ENCODE results near the gene IQGAP2. TPM values are rescaled to one million over a fixed set of nuclear protein-coding genes. Genes with fewer than 3 reads are reported as not detected.

IQGAP2 gene
- total RNA-seq, 1 experiment from 2014 or later: 0.59 TPM

DNA sequence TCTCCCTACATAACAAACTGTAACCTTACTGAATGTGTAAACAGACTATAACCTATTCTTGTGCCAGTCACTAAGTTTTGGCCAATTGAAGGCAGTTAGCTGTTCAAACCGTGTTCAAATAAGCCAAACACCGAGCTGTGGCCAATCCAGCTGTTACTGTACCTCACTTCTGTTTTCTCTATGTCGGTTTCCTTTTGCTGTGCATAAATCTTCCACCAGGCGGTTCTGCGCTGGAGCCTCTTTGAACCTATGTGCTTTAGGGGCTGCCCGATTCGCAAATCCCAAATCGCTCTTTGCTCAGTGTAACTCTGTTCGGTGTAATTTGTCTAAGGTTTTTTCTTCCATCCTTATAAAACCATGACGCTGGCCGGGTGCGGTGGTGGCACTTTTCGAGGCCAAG lies 344.6 kb downstream of the IQGAP2 start:
- H3K27ac ChIP-seq (ENCODE audit: low read length): no peak overlapping the region
- BruUV-seq (replicated peaks): no TSS peak
- TF ChIP-seq POLR2AphosphoS5 (IDR thresholded peaks at IDR 0.05; ENCODE audit: low read depth, low read length) (no peak), SIN3A (IDR thresholded peaks at IDR 0.05; ENCODE audit: borderline replicate concordance, insufficient read depth, low read depth, low read length) (no peak), TCF7L2 (IDR thresholded peaks at IDR 0.05; ENCODE audit: low read depth, low read length) (no peak)
- TF ChIP-seq, protein P1, sequence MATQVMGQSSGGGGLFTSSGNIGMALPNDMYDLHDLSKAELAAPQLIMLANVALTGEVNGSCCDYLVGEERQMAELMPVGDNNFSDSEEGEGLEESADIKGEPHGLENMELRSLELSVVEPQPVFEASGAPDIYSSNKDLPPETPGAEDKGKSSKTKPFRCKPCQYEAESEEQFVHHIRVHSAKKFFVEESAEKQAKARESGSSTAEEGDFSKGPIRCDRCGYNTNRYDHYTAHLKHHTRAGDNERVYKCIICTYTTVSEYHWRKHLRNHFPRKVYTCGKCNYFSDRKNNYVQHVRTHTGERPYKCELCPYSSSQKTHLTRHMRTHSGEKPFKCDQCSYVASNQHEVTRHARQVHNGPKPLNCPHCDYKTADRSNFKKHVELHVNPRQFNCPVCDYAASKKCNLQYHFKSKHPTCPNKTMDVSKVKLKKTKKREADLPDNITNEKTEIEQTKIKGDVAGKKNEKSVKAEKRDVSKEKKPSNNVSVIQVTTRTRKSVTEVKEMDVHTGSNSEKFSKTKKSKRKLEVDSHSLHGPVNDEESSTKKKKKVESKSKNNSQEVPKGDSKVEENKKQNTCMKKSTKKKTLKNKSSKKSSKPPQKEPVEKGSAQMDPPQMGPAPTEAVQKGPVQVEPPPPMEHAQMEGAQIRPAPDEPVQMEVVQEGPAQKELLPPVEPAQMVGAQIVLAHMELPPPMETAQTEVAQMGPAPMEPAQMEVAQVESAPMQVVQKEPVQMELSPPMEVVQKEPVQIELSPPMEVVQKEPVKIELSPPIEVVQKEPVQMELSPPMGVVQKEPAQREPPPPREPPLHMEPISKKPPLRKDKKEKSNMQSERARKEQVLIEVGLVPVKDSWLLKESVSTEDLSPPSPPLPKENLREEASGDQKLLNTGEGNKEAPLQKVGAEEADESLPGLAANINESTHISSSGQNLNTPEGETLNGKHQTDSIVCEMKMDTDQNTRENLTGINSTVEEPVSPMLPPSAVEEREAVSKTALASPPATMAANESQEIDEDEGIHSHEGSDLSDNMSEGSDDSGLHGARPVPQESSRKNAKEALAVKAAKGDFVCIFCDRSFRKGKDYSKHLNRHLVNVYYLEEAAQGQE (IDR thresholded peaks at IDR 0.05; ENCODE audit: insufficient read depth in 1 of 2, low read depth in 2 of 2, low read length in 1 of 2): no peak
- TF ChIP-seq, protein P2, sequence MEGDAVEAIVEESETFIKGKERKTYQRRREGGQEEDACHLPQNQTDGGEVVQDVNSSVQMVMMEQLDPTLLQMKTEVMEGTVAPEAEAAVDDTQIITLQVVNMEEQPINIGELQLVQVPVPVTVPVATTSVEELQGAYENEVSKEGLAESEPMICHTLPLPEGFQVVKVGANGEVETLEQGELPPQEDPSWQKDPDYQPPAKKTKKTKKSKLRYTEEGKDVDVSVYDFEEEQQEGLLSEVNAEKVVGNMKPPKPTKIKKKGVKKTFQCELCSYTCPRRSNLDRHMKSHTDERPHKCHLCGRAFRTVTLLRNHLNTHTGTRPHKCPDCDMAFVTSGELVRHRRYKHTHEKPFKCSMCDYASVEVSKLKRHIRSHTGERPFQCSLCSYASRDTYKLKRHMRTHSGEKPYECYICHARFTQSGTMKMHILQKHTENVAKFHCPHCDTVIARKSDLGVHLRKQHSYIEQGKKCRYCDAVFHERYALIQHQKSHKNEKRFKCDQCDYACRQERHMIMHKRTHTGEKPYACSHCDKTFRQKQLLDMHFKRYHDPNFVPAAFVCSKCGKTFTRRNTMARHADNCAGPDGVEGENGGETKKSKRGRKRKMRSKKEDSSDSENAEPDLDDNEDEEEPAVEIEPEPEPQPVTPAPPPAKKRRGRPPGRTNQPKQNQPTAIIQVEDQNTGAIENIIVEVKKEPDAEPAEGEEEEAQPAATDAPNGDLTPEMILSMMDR (IDR thresholded peaks at IDR 0.05): no peak
- no peaks in the 10 kb centered on the region for H3K4me1 ChIP-seq (ENCODE audit: control insufficient read depth, insufficient read depth, low read length)
- H3K9me3 ChIP-seq (ENCODE audit: control insufficient read depth, insufficient read depth, low read depth, low read length): no peaks in the 10 kb centered on the region
- intact Hi-C loops (cut with micrococcal nuclease; ENCODE audit: unreplicated experiment): no loop called here
- ChIA-PET CTCF (no interaction called here), POLR2A (interaction anchor here (0.6 kb wide), 1 partner anchor 24 kb away, joined by 3 read pairs; no protein-coding TSS in a partner anchor)
- in situ Hi-C loops (cut with HindIII; ENCODE audit: low pct_unique_long_range_greater_than_20kb, low sequenced_read_pairs): no loop called here
- H3K36me3 ChIP-seq (ENCODE audit: control insufficient read depth, insufficient read depth, low read length): no peaks in the 10 kb centered on the region
- DNase-seq (ENCODE audit: low read depth, low spot score) (no peak), ATAC-seq (no peak)
- H3K27me3 ChIP-seq (ENCODE audit: control insufficient read depth, insufficient read depth, low read length): no peaks in the 10 kb centered on the region
- no peak overlapping the region for H3K4me3 ChIP-seq (ENCODE audit: low read depth in 2 of 2, low read length in 2 of 2)

DNA sequence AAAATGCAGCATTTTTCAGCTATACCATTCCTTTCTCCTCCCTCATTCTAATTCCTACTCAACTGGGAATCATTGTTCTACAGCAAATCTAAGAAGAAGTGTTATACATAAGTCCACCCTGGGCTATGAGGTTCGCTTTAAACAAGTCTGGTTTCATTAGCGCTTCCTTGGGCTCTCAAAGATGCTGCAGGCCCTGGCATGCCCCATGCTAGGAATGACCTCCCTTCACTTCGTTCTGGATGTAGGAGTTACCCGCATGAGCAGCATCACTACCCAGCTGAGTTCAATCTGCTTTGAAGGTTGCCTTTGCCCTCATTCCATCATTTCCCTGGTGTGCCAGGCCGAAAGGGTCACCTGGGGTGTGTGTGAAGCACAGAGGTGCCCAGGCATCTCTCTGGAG lies 348.2 kb downstream of the IQGAP2 start:
- Histone ChIP-seq H3K27ac (ENCODE audit: low read length) (no peak overlapping the region), H3K4me3 (ENCODE audit: low read depth in 2 of 2, low read length in 2 of 2) (no peak overlapping the region), H3K36me3 (ENCODE audit: control insufficient read depth, insufficient read depth, low read length) (no peaks in the 10 kb centered on the region), H3K27me3 (ENCODE audit: control insufficient read depth, insufficient read depth, low read length) (no peaks in the 10 kb centered on the region), H3K4me1 (ENCODE audit: control insufficient read depth, insufficient read depth, low read length) (no peaks in the 10 kb centered on the region), H3K9me3 (ENCODE audit: control insufficient read depth, insufficient read depth, low read depth, low read length) (no peaks in the 10 kb centered on the region)
- intact Hi-C loops (cut with micrococcal nuclease; ENCODE audit: unreplicated experiment) (no loop called here), in situ Hi-C loops (cut with HindIII; ENCODE audit: low pct_unique_long_range_greater_than_20kb, low sequenced_read_pairs) (no loop called here)
- ATAC-seq (no peak), DNase-seq (ENCODE audit: low read depth, low spot score) (no peak)
- BruUV-seq (replicated peaks): no TSS peak
- ChIA-PET POLR2A (no interaction called here), CTCF (no interaction called here)
- TF ChIP-seq, protein P2 (IDR thresholded peaks at IDR 0.05): no peak
- TF ChIP-seq POLR2AphosphoS5 (IDR thresholded peaks at IDR 0.05; ENCODE audit: low read depth, low read length): no peak
- no peak for TF ChIP-seq SIN3A (IDR thresholded peaks at IDR 0.05; ENCODE audit: borderline replicate concordance, insufficient read depth, low read depth, low read length)
- TF ChIP-seq TCF7L2 (IDR thresholded peaks at IDR 0.05; ENCODE audit: low read depth, low read length): no peak
- TF ChIP-seq, protein P1 (IDR thresholded peaks at IDR 0.05; ENCODE audit: insufficient read depth in 1 of 2, low read depth in 2 of 2, low read length in 1 of 2): no peak
